SK-N-MC (cell line): Measurements from ENCODE around the gene SLC39A13.

Experiments
- EZH2 ChIP-seq: fragments of 200-600 bp; sonication (generic); IDR thresholded peaks from one replicate; pipeline ENCODE4 v1.6.1; 2017; ENCODE audit warnings: antibody characterized with exemption
- POLR2AphosphoS5 ChIP-seq: IDR thresholded peaks from 2 replicates; pipeline ENCODE4 v1.6.1; 2012; ENCODE audit warnings: mild to moderate bottlenecking, low read depth, low read length, borderline replicate concordance

- TF ChIP-seq EZH2 (no peak), POLR2AphosphoS5 (no peak)
Measured at GRCh38 chr11:47442514-47442913, 34.1 kb downstream of the SLC39A13 start.
